Activated naive CD8-positive, alpha-beta T cell treated with anti-CD3 and anti-CD28 coated beads, Interleukin-2, amount 50 U/mL, for 16 hours (primary cell): ENCODE results near the gene ACOT2.
"Not testable (repeated sequence)": the region's sequence is repeated elsewhere in the genome, so short reads cannot be mapped to it uniquely, and the experiment has no call there.

Experiments used
- DNase-seq: peaks from one replicate; pipeline ENCODE4 v3.0.0-alpha.2; 2020; ENCODE audit warnings: low read depth, low spot score

The ACOT2 gene, protein sequence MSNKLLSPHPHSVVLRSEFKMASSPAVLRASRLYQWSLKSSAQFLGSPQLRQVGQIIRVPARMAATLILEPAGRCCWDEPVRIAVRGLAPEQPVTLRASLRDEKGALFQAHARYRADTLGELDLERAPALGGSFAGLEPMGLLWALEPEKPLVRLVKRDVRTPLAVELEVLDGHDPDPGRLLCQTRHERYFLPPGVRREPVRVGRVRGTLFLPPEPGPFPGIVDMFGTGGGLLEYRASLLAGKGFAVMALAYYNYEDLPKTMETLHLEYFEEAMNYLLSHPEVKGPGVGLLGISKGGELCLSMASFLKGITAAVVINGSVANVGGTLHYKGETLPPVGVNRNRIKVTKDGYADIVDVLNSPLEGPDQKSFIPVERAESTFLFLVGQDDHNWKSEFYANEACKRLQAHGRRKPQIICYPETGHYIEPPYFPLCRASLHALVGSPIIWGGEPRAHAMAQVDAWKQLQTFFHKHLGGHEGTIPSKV

GRCh38 chr14:73569185-73569958, at the start of gene ACOT2:
Gene ACOT2, plus strand, starts transcription at chr14:73569213. Its CDS starts 28 bp downstream, at chr14:73569241.
- peak; percentile 64 for DNase-seq

DNA sequence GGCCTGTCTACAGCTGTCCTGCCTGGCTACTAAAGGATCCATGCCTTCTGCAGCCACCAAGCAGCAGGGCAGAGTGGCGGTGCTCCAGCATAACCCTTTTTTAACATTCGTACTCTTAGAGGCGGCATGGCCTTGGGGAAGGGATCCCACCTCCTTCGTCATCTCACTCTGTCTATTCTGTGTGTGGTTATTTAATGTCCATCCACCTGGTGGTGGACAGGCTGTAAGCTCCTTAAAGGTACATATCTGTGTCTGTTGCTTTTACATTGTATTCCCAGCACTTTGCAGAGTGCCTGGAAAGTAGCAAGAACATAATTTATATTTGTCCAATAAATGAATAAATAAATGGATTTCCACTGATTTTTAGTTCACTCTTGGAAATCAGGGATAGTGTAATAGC, 47.8 kb upstream of the ACOT2 start:
- no peak for DNase-seq

- no peak for DNase-seq
Measured at GRCh38 chr14:73524493-73524892, 44.5 kb upstream of the ACOT2 start.

DNA sequence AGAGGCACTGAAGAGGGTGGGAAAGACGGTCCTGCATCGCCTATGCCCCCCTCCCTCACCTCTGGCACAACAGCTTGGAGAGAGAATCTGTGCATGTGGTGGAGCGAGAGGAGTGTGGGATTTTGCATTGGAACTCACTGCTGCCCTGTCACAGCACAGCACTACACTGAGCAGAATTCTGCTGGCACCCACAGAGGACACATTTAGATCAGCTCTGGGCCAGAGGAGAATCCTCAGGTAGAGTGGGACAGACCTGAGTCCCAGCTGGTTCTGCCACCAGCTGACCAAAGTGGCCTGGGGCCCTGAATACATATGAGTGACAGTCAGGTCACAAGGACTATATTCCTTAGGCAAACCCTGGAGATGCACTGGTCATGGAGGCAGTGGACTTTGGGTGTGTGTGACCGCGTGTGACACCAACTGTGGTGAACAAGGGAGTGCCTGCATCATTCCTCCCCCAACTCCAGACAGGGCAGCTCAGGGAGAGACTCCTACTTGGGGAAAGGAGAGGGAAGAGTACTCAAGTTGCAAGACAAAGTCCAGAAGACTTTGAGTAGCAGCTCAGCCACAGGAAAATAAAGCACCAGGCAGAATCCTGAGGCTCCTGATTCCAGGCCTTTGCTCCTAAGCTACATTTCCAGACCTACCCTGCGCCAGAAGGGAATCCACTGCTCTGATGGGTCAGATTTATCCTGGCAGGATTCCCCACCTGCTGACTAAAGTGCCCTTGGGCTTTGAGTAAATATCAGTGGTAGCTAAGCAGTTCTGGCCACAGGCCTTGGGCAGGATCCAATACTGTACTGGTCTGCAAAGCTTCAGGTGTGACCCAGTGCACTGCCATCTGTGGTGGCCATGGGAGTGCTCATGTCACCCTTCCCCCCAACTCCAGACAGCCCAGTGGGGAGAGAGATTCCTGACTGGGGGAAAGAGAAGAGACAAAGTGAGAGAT, 42.7 kb upstream of the ACOT2 start:
- no peak for DNase-seq

GRCh38 chr14:73529356-73529755, 39.7 kb upstream of the ACOT2 start:
- not testable (repeated sequence) for DNase-seq

GRCh38 chr14:73531971-73532370, 37.0 kb upstream of the ACOT2 start:
- not testable (repeated sequence) for DNase-seq

DNA sequence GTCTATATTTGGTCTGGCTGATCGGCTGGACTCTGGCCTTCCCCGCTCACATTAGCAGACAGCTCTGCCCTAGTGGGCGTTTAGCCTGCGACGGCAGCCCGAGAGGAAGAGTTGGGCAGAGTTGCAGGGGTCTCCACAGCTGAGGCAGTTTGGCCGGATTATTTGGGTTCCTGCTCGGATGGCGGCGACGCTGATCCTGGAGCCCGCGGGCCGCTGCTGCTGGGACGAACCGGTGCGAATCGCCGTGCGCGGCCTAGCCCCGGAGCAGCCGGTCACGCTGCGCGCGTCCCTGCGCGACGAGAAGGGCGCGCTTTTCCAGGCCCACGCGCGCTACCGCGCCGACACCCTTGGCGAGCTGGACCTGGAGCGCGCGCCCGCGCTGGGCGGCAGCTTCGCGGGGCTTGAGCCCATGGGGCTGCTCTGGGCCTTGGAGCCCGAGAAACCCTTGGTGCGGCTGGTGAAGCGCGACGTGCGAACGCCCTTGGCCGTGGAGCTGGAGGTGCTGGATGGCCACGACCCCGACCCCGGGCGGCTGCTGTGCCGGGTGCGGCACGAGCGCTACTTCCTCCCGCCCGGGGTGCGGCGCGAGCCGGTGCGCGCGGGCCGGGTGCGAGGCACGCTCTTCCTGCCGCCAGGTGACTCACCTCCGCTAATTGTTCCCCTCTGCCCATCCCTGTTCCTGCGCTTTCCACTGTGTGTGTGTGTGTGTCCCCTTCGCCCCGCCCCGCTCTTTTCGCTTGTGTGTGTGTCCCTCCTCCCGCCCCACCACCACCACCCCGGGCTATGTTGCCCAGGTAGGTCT, 31.6 kb upstream of the ACOT2 start:
- DNase-seq = not testable (repeated sequence)

GRCh38 chr14:73539017-73539416, 30.0 kb upstream of the ACOT2 start:
- not testable (repeated sequence) for DNase-seq

DNA sequence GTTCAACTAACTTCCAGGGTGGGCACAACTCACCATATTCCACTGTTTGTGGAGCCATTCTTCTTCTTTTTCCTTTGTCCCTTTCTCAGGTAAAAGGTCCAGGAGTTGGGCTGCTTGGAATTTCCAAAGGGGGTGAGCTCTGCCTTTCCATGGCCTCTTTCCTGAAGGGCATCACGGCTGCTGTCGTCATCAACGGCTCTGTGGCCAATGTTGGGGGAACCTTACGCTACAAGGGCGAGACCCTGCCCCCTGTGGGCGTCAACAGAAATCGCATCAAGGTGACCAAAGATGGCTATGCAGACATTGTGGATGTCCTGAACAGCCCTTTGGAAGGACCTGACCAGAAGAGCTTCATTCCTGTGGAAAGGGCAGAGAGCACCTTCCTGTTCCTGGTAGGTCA, 26.1 kb upstream of the ACOT2 start:
- not testable (repeated sequence) for DNase-seq

- DNase-seq = not testable (repeated sequence)
Measured at GRCh38 chr14:73545353-73545752, 23.7 kb upstream of the ACOT2 start.

GRCh38 chr14:73549097-73549496, 19.9 kb upstream of the ACOT2 start:
- DNase-seq = not testable (repeated sequence)

GRCh38 chr14:73549889-73550524, 19.0 kb upstream of the ACOT2 start:
- DNase-seq = not testable (repeated sequence)

DNA sequence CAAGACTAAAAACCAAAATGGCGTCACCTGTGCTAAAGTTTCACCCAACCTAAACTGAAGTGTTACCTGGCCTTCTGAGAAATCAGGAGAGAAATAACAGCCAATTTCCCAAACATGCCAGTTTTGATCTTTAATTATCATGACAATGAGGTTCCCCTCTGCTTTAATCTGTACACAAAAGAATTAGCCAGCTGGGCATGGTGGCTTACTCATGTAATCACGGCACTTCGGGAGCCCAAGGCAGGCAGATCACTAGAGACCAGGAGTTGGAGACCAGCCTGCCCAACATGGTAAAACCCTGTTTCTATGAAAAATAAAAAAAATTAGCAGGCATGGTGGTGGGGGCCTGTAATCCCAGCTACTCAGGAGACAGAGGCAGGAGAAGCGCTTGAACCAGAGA, 15.2 kb upstream of the ACOT2 start:
- no peak for DNase-seq

GRCh38 chr14:73557201-73557600, 11.8 kb upstream of the ACOT2 start:
- DNase-seq = not testable (repeated sequence)

- DNase-seq = not testable (repeated sequence)
Measured at GRCh38 chr14:73558238-73558637, 10.8 kb upstream of the ACOT2 start.

- not testable (repeated sequence) for DNase-seq
Measured at GRCh38 chr14:73562256-73562655, 6.8 kb upstream of the ACOT2 start.

DNA sequence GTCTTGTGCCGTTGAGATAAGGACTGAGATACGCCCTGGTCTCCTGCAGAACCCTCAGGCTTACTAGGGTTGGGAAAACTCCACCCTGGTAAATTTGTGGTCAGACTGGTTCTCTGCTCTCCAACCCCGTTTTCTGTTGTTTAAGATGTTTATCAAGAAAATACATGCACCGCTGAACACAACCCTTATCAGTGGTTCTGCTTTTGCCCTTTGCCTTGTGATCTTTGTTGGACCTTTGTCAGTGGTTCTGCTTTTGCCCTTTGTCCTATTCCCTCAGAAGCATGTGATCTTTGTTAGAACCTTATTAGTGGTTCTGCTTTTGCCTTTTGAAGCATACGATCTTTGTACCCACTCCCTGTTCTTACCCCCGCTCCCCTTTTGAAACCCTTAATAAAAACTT, 6.3 kb upstream of the ACOT2 start:
- not testable (repeated sequence) for DNase-seq

- not testable (repeated sequence) for DNase-seq
Measured at GRCh38 chr14:73566431-73566830, 2.6 kb upstream of the ACOT2 start.

GRCh38 chr14:73566935-73567334, 2.1 kb upstream of the ACOT2 start:
- DNase-seq = not testable (repeated sequence)

DNA sequence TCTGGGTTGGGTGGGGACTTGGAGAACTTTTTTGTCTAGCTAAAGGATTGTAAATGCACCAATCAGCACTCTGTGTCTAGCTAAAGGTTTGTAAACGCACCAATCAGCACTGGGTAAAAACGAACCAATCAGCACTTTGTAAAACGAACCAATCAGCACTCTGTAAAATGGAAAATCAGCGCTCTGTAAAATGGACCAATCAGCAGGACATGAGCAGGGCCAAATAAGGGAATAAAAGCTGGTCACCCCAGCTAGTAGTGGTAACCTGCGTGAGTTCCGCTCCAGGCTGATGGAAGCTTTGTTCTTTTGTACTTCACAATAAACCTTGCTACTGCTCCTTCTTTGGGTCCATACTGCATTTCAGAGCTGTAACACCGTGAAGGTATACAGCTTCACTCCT, 1.7 kb upstream of the ACOT2 start:
- DNase-seq = no peak
